GM12878 (cell line): ENCODE results near the gene HBQ1. TPM values are rescaled to one million over a fixed set of nuclear protein-coding genes. Genes with fewer than 3 reads are reported as not detected.
A peak's percentile ranks its signal among the peaks of the same experiment; 100 is the strongest.

Source experiments
- ATAC-seq: fragments of 200-7000 bp; cut with Tn5 transposase; 3 replicates; pipeline ENCODE4 v1.9.1; 2020; ENCODE audit warnings: mild to moderate bottlenecking, moderate library complexity
- BruUV-seq: library from RNA; stranded (reverse); fragments of 400-500 nt; replicated peaks from 2 replicates; lab custom pipeline; 2021; lab: Mats Ljungman, UMichigan
- CTCF ChIA-PET: fragments of 300-600 bp; sonication (Branson Sonifier 250); formaldehyde crosslinking; extraction: SDS; loops from one replicate; lab custom pipeline; 2021; ENCODE audit warnings: inconsistent platforms; lab: Yijun Ruan, JAX
- POLR2A ChIA-PET: fragments of 350-600 bp; formaldehyde crosslinking; extraction: SDS; loops from one replicate; lab custom pipeline; 2021; ENCODE audit warnings: inconsistent platforms; lab: Charles Lee
- RAD21 ChIA-PET: fragments of 300-600 bp; sonication (Branson Sonifier 250); formaldehyde crosslinking; loops from one replicate; lab custom pipeline; 2023; ENCODE audit warnings: antibody characterized with exemption; ENCODE audit not compliant: unreplicated experiment; lab: Charles Lee
- SMC1A ChIA-PET: fragments of 300-600 bp; sonication (Branson Sonifier 250); formaldehyde crosslinking; loops from one replicate; lab custom pipeline; 2023; ENCODE audit not compliant: unreplicated experiment, uncharacterized antibody; lab: Charles Lee
- DNase-seq: peaks from one replicate; pipeline ENCODE4 v3.0.0-alpha.2; 2011; ENCODE audit warnings: low read depth, low spot score
- FAIRE-seq: peaks from 3 replicates; lab custom pipeline; 2011; peaks lifted over from hg19 to GRCh38; lab: Jason Lieb, UNC
- H2AFZ ChIP-seq: 2 replicates; pipeline ENCODE4 v1.6.0; 2011; ENCODE audit warnings: low read depth, low read length, control low read depth; ENCODE audit not compliant: control insufficient read depth
- H3K27ac ChIP-seq: 2 replicates; pipeline ENCODE4 v1.5.1; 2011; ENCODE audit warnings: control low read depth; ENCODE audit not compliant: control insufficient read depth, insufficient read depth
- H3K27me3 ChIP-seq, 2 experiments: replicated peaks in 1 of 2; 2 replicates each; pipeline versions ENCODE4 v1.6.0 to v1.6.1; 2011; ENCODE audit warnings: low read length in 1 of 2; ENCODE audit not compliant: control insufficient read depth in 2 of 2, insufficient read depth in 2 of 2
- H3K36me3 ChIP-seq, 2 experiments: 2 replicates each; pipeline ENCODE4 v1.5.1; 2011; ENCODE audit warnings: low read length in 1 of 2; ENCODE audit not compliant: control insufficient read depth in 2 of 2, insufficient read depth in 2 of 2
- H3K4me1 ChIP-seq: 2 replicates; pipeline ENCODE4 v1.6.1; 2011; ENCODE audit warnings: mild to moderate bottlenecking, low read length, moderate library complexity, mixed read lengths; ENCODE audit not compliant: control insufficient read depth, insufficient read depth
- H3K4me2 ChIP-seq: 2 replicates; pipeline ENCODE4 v1.6.0; 2011; ENCODE audit warnings: control low read depth; ENCODE audit not compliant: control insufficient read depth, insufficient read depth
- H3K4me3 ChIP-seq: fragments of 200-600 bp; sonication (generic); 2 replicates; pipeline ENCODE4 v1.5.1; 2016
- H3K79me2 ChIP-seq: 2 replicates; pipeline ENCODE4 v1.6.0; 2011; ENCODE audit warnings: low read length; ENCODE audit not compliant: control insufficient read depth, insufficient read depth
- H3K9ac ChIP-seq: 2 replicates; pipeline ENCODE4 v1.8.0; 2011; ENCODE audit warnings: low read length, control low read depth, mixed read lengths; ENCODE audit not compliant: control insufficient read depth, insufficient read depth
- H3K9me3 ChIP-seq: replicated peaks from 3 replicates; pipeline ENCODE4 v1.5.1; 2011; ENCODE audit warnings: mild to moderate bottlenecking, low read length; ENCODE audit not compliant: control insufficient read depth, insufficient read depth
- H4K20me1 ChIP-seq: 2 replicates; pipeline ENCODE4 v1.6.0; 2011; ENCODE audit not compliant: control insufficient read depth, insufficient read depth
- RAD21 ChIP-seq: IDR thresholded peaks from 2 replicates; pipeline ENCODE4 v1.6.1; 2011; ENCODE audit warnings: mild to moderate bottlenecking, low read depth, low read length, moderate library complexity; ENCODE audit not compliant: insufficient read depth
- RAD51 ChIP-seq: fragments of 450-650 bp; IDR thresholded peaks from 2 replicates; pipeline ENCODE4 v1.6.1; 2016; ENCODE audit warnings: moderate library complexity, mild to moderate bottlenecking, inconsistent platforms
- RBBP5 ChIP-seq: fragments of 200-600 bp; sonication (generic); conservative IDR thresholded peaks from 2 replicates; pipeline ENCODE4 v1.6.1; 2016
- SUZ12 ChIP-seq: fragments of 200-600 bp; sonication (generic); IDR thresholded peaks from one replicate; pipeline ENCODE4 v1.6.1; 2018; ENCODE audit warnings: antibody characterized with exemption, mild to moderate bottlenecking; ENCODE audit not compliant: unreplicated experiment
- ZSCAN29 ChIP-seq: fragments of 450-650 bp; IDR thresholded peaks from 2 replicates; pipeline ENCODE4 v1.6.1; 2017; ENCODE audit warnings: mild to moderate bottlenecking, moderate library complexity
- WGBS: methylation state at CpG from one replicate; pipeline ENCODE4 v1.1.6; 2016; ENCODE audit warnings: low lambda C conversion rate; ENCODE audit not compliant: insufficient replicate concordance, insufficient coverage; ENCODE audit errors: missing lambda C conversion rate; 5-methylcytosine and 5-hydroxymethylcytosine counted together
- in situ Hi-C: fragments of 300-500 bp; cut with MboI; formaldehyde crosslinking; loops from 9 replicates; pipeline ENCODE4 v1.14.3; 2018; ENCODE audit warnings: mixed read lengths
- intact Hi-C: fragments of 100-400 bp; cut with micrococcal nuclease; formaldehyde crosslinking; loops from one replicate; pipeline ENCODE4 v1.14.2; 2022; ENCODE audit not compliant: unreplicated experiment
- polyA plus RNA-seq, 11 experiments: library from polyadenylated mRNA; depleted of rRNA in 4 of 11; unstranded in 6 of 11; stranded (reverse) in 5 of 11; fragments of >200 nt; fragmentation: Nextera tagmentation in 4 of 11; fragmentation: Illumina TruSeq in 1 of 11; extraction: Ambion mirVana in 4 of 11; extraction: Trizol in 1 of 11; gene quantifications; 1 replicate in 1 of 11; 2 replicates in 10 of 11; pipeline versions ENCODE4 v1.2.1 to v1.2.3, GENCODE V29; 2011 to 2016; ENCODE audit warnings: inconsistent platforms in 2 of 11, missing spikeins in 2 of 11, low read depth in 1 of 11
- total RNA-seq, 4 experiments: library from RNA; depleted of rRNA in 3 of 4; stranded (reverse); fragments of >200 nt in 3 of 4; fragmentation: Illumina TruSeq in 1 of 4; extraction: Trizol in 1 of 4; gene quantifications; 2 replicates each; pipeline versions ENCODE4 v1.2.1 to v1.2.3, GENCODE V29; 2013 to 2021
- TF ChIP-seq, protein P1 (sequence below): fragments of 450-650 bp; IDR thresholded peaks from 2 replicates; pipeline ENCODE4 v1.6.1; 2016; ENCODE audit warnings: mild to moderate bottlenecking, moderate library complexity, borderline replicate concordance
- TF ChIP-seq, protein P2 (sequence below): IDR thresholded peaks from 2 replicates; pipeline ENCODE4 v1.6.1; 2012; ENCODE audit warnings: improper control_type of control experiment, low read depth, low read length; ENCODE audit not compliant: insufficient replicate concordance
- TF ChIP-seq, protein P3 (sequence below): fragments of 450-650 bp; formaldehyde crosslinking; IDR thresholded peaks from 2 replicates; pipeline ENCODE4 v1.5.0; 2022; ENCODE audit warnings: mild to moderate bottlenecking, missing genetic modification characterization

The HBQ1 gene
- total and polyA plus RNA-seq, 10 of the 15 experiments (the other 5 are each of a cell fraction or from before 2014, with no cell fraction given), result not detected

DNA sequence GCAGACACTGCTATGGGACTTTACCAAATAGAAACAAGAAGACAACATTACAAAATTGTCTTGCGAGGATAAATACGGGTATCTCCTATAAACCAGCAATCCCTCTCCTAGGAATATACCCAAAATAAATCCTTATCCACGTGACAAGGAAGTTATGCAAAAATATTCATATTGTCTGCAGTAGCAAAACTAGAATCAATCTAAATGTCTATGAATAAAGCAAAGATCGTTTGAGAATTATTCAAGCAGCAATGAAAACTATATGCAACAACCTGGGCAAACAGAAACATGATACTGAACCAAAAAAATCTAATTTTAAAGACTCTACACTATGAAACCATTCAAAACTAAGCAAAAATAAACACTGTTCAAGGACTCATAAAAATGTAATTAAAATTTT is 39.8 kb downstream of the HBQ1 start:
- SMC1A ChIA-PET, result no interaction called here
- Histone ChIP-seq H3K4me2 (no peak overlapping the region), H3K79me2 (peaks cover 1% of the 10 kb centered on the region), H3K4me1 (no peaks in the 10 kb centered on the region), H3K9me3 (no peaks in the 10 kb centered on the region), H2AFZ (no peak overlapping the region), H3K9ac (no peak overlapping the region), H4K20me1 (no peaks in the 10 kb centered on the region), H3K27ac (no peak overlapping the region), H3K36me3 (peaks cover 11 to 33% of the 10 kb centered on the region in 2 experiments), H3K27me3 (no peaks in the 10 kb centered on the region), H3K4me3 (no peak overlapping the region)
- RAD21 ChIA-PET, result no interaction called here
- TSS peak; percentile 34 for BruUV-seq
- CTCF ChIA-PET, result interaction anchor here (0.6 to 1.1 kb wide), 2 partner anchors 32 to 1394 kb away, joined by 3 read pairs; no protein-coding TSS in a partner anchor
- ATAC-seq (no peak), DNase-seq (no peak), FAIRE-seq (peak; percentile 56)
- POLR2A ChIA-PET, result no interaction called here
- 71% methylated on average over 4 of the region's 4 CpGs for WGBS
- intact Hi-C loops (no loop called here), in situ Hi-C loops (no loop called here)
- TF ChIP-seq, protein P1, sequence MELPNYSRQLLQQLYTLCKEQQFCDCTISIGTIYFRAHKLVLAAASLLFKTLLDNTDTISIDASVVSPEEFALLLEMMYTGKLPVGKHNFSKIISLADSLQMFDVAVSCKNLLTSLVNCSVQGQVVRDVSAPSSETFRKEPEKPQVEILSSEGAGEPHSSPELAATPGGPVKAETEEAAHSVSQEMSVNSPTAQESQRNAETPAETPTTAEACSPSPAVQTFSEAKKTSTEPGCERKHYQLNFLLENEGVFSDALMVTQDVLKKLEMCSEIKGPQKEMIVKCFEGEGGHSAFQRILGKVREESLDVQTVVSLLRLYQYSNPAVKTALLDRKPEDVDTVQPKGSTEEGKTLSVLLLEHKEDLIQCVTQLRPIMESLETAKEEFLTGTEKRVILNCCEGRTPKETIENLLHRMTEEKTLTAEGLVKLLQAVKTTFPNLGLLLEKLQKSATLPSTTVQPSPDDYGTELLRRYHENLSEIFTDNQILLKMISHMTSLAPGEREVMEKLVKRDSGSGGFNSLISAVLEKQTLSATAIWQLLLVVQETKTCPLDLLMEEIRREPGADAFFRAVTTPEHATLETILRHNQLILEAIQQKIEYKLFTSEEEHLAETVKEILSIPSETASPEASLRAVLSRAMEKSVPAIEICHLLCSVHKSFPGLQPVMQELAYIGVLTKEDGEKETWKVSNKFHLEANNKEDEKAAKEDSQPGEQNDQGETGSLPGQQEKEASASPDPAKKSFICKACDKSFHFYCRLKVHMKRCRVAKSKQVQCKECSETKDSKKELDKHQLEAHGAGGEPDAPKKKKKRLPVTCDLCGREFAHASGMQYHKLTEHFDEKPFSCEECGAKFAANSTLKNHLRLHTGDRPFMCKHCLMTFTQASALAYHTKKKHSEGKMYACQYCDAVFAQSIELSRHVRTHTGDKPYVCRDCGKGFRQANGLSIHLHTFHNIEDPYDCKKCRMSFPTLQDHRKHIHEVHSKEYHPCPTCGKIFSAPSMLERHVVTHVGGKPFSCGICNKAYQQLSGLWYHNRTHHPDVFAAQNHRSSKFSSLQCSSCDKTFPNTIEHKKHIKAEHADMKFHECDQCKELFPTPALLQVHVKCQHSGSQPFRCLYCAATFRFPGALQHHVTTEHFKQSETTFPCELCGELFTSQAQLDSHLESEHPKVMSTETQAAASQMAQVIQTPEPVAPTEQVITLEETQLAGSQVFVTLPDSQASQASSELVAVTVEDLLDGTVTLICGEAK, result no peak
- no peak for TF ChIP-seq ZSCAN29
- no peak for TF ChIP-seq RAD51
- TF ChIP-seq RAD21, result no peak
- no peak for TF ChIP-seq RBBP5
- TF ChIP-seq, protein P2, sequence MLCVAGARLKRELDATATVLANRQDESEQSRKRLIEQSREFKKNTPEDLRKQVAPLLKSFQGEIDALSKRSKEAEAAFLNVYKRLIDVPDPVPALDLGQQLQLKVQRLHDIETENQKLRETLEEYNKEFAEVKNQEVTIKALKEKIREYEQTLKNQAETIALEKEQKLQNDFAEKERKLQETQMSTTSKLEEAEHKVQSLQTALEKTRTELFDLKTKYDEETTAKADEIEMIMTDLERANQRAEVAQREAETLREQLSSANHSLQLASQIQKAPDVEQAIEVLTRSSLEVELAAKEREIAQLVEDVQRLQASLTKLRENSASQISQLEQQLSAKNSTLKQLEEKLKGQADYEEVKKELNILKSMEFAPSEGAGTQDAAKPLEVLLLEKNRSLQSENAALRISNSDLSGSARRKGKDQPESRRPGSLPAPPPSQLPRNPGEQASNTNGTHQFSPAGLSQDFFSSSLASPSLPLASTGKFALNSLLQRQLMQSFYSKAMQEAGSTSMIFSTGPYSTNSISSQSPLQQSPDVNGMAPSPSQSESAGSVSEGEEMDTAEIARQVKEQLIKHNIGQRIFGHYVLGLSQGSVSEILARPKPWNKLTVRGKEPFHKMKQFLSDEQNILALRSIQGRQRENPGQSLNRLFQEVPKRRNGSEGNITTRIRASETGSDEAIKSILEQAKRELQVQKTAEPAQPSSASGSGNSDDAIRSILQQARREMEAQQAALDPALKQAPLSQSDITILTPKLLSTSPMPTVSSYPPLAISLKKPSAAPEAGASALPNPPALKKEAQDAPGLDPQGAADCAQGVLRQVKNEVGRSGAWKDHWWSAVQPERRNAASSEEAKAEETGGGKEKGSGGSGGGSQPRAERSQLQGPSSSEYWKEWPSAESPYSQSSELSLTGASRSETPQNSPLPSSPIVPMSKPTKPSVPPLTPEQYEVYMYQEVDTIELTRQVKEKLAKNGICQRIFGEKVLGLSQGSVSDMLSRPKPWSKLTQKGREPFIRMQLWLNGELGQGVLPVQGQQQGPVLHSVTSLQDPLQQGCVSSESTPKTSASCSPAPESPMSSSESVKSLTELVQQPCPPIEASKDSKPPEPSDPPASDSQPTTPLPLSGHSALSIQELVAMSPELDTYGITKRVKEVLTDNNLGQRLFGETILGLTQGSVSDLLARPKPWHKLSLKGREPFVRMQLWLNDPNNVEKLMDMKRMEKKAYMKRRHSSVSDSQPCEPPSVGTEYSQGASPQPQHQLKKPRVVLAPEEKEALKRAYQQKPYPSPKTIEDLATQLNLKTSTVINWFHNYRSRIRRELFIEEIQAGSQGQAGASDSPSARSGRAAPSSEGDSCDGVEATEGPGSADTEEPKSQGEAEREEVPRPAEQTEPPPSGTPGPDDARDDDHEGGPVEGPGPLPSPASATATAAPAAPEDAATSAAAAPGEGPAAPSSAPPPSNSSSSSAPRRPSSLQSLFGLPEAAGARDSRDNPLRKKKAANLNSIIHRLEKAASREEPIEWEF, result no peak
- TF ChIP-seq, protein P3, sequence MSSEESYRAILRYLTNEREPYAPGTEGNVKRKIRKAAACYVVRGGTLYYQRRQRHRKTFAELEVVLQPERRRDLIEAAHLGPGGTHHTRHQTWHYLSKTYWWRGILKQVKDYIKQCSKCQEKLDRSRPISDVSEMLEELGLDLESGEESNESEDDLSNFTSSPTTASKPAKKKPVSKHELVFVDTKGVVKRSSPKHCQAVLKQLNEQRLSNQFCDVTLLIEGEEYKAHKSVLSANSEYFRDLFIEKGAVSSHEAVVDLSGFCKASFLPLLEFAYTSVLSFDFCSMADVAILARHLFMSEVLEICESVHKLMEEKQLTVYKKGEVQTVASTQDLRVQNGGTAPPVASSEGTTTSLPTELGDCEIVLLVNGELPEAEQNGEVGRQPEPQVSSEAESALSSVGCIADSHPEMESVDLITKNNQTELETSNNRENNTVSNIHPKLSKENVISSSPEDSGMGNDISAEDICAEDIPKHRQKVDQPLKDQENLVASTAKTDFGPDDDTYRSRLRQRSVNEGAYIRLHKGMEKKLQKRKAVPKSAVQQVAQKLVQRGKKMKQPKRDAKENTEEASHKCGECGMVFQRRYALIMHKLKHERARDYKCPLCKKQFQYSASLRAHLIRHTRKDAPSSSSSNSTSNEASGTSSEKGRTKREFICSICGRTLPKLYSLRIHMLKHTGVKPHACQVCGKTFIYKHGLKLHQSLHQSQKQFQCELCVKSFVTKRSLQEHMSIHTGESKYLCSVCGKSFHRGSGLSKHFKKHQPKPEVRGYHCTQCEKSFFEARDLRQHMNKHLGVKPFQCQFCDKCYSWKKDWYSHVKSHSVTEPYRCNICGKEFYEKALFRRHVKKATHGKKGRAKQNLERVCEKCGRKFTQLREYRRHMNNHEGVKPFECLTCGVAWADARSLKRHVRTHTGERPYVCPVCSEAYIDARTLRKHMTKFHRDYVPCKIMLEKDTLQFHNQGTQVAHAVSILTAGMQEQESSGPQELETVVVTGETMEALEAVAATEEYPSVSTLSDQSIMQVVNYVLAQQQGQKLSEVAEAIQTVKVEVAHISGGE (CRISPR knock-in tag), result no peak
- TF ChIP-seq SUZ12, result no peak
